ENCODE data around the gene MAP7D1.
"Not testable (repeated sequence)": the region's sequence is repeated elsewhere in the genome, so short reads cannot be mapped to it uniquely, and the experiment has no call there.

Gene MAP7D1

GRCh38 chr1:36150296-36151133, 5.4 kb upstream of the MAP7D1 start:
- in situ Hi-C loops (cut with HindIII; ENCODE audit: low sequenced_read_pairs) = no loop called here

GRCh38 chr1:36151134-36151844, 4.7 kb upstream of the MAP7D1 start:
- in situ Hi-C loops (cut with HindIII; ENCODE audit: low sequenced_read_pairs) = no loop called here

DNA sequence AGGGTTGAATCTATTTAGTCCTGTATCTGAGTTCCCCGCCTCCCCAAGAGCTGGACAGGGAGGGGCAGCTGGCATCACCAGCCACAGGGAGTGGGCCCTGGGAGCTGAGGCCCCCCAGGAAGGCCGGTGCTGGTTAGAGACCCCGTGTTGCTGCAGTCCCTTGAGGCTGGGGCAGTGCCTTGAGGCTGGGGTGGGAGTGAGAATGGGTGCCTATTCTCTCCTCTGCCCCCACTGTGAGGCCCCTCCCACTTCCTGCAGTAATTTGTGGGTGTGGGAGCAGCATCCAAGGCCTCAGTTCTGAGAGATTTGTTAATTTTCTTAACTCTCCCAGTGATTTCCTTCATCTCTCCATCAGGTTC, 4.1 kb upstream of the MAP7D1 start:
- in situ Hi-C loops (cut with HindIII; ENCODE audit: low sequenced_read_pairs) = no loop called here

DNA sequence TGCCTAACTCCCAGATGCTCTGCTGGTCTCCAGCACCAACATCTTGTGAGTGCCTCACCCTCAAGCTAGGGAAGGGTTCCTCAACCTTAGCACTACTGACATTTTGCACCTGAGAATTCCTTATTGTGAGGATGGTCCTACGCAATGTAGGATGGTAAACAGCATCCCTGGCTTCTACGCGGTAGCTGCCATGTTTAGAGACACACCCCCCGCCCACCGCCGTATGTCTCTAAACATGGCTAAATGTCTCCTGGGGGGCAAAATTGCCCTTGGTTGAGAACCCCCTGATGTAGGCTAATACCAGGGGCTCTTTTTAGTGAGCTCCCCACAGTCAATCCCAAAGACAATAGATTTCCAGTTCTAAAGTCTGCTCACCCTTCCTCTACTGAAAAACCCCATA, 2.5 kb upstream of the MAP7D1 start:
- in situ Hi-C loops (cut with HindIII; ENCODE audit: low sequenced_read_pairs) = no loop called here

GRCh38 chr1:36154335-36154734, 1.6 kb upstream of the MAP7D1 start:
- in situ Hi-C loops (cut with HindIII; ENCODE audit: low sequenced_read_pairs) = no loop called here

- in situ Hi-C loops (cut with HindIII; ENCODE audit: low sequenced_read_pairs) = no loop called here
Measured at GRCh38 chr1:36154765-36155407, 1.1 kb upstream of the MAP7D1 start.

GRCh38 chr1:36156329-36157114, 562 bp downstream of the MAP7D1 start:
- in situ Hi-C loops (cut with HindIII; ENCODE audit: low sequenced_read_pairs) = no loop called here

DNA sequence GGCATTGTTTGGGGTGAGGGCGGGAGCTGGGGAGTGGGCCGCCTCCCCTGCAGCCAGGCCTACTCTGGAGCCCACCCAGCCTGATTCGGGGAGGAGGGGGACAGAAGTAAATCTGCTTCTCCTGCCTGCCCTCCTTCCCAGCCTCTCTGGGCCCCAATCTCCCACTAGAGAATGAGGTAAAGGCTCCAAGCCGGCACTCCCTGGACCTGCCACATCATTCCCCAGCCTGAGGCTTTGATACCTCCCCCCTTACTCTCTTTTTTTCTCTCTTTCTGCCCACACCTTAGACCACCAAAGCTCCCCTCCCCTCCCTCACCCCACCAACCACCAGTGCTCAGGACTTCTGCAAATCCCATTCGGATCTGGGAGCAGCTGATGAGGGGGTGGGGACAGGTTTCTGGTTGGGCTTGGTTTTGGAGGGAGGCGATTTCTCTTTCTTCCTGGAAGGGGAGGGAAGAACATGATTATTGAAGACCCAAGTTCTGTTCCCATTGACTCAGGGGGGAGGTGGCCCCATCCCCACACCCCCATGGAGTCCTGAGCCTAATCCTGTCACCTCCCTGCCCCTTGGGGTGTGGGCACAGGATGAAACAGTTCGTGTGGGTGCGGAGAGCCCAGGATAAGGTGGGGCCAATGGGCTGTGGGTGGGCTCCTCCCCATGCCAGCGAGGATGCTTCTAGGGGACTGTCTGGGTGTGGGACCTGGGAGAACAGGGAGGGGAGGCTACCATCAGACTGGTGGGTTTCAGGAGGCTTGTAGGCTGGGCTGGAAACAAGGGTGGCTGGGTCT, 1.3 kb downstream of the MAP7D1 start:
- in situ Hi-C loops (cut with HindIII; ENCODE audit: low sequenced_read_pairs) = no loop called here

- in situ Hi-C loops (cut with HindIII; ENCODE audit: low sequenced_read_pairs) = no loop called here
Measured at GRCh38 chr1:36157973-36158826, 2.2 kb downstream of the MAP7D1 start.

GRCh38 chr1:36158827-36159252, 2.9 kb downstream of the MAP7D1 start:
- in situ Hi-C loops (cut with HindIII; ENCODE audit: low sequenced_read_pairs) = not testable (repeated sequence)

DNA sequence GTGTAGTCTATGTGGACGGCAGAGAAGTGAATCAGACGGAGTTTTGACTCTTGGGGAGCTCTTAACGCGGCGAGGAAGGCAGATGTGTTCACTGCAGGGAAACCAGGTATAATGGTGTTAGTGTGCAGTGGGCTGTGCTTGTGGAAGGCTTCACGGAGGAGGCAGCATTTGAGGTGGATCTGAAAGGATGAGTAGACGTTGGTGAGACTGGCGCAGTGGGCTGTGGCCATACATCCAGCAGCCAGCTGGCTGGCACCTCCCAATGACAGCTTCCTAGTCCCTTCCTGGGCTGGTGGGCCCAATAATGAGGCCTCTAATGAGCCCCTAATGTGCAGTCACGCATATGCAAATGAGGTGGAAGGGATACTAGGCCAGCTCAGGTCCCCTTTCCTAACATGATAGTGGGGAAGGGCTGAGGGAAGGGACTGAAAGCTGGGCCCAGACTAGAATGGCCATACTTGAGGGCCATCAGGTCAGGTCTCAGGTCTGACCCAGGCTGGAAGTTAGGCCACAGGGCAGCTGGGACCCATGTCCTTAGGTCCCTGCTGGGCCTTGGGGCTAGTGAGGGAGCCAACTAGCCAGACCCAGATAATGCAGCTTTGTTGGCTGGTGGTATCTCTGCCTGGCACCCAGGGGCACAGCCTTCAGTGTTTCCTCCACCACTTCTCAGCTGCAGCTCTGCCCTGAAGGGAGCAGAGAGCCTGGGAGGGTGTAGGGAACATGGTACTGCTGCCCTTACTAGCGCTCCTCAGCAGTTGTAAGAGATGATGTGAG, 3.8 kb downstream of the MAP7D1 start:
- in situ Hi-C loops (cut with HindIII; ENCODE audit: low sequenced_read_pairs) = no loop called here

DNA sequence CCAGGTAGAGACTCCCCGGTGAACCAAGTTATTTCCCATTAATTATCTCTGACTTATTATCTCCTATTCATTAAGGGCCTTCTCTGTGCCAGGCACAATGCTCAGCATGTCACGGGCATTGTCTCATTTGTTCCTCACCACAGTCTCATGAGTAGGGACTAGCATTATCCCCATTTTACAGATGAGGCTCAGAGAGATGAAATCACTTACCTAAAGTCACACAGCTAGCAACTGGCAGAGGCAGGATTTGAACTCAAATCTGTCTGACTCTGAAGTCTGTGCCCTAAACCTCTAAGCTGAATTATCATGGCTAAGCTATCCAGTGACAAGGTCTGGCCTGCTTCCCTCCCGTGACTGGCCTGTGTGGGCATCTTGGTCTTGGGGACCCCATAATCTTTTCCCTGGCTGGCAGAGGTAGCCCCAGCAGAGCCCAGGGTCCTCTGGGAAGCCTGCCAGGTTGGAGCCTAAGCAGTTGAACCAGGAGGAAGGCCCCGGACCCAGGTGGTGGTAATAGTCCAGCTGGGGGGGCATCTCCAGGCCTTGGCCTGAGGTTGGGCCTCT, 4.5 kb downstream of the MAP7D1 start:
- in situ Hi-C loops (cut with HindIII; ENCODE audit: low sequenced_read_pairs) = no loop called here

DNA sequence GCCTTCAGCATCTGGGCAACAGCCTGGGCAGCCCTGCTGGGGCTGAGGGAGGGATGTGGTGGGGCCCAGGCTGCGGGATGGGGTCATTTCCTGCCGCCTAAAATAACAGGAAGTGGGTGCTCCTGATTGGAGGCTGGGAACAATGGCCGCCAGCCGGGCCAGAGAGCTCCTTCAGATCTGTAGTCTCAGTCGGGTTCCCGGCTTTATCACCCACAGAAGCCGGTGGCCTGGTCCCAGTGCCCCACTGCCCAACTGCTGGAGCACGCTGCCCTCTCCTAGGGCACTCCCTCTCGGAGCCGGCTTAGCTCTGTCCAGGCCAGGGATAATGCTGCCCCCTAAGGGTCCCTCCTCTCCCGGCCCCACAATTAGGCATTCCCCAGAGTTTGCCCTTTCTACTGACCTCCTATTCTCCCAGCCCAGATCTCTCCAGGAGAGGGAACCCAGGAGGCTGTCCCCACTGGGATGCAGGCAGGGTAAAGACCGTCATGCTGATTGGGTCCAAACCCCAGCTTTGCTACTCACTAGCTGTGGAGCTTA, 5.1 kb downstream of the MAP7D1 start:
- in situ Hi-C loops (cut with HindIII; ENCODE audit: low sequenced_read_pairs) = no loop called here

DNA sequence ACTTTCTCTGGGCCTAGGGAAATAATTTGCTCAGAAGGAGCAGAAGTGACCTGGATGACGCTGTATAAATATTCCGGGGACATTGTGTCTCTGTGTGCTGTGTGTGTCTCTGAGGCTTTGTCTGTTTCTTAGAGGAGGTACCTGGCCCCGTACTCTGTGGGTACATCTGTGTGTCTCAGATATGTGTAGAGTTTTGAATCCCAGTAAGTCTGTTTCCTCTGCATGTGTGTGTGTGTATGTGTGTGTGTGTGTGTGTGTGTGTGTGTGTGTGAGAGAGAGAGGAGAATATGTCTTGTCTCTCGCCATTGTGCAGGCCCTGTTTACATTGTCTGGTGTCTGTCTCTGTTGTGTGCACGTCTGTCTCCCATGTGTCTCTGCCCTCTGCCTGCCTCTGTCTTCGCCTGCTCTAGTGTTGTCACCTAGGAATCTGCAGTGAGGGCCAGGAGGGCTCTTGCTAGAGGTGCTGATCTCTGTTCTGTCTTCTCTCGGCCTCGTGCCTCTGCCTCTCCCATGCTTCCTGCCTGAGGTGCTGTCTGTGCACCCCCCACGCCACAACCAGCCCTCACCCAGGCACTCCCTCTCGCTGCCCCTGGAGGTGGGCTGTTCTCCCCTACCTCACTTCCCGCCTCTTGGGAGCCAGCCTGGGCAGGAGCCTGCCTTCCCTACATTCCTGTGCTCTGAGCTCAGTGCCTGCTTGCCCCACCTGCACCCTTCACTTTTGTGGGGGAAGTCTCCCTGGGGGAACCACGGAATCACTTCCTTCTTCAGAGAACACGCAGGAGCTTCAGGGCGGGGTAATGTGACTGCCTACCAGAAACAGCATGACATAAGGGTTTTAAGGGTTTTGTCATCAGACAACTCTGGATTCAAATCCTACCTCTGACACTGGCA, 5.9 kb downstream of the MAP7D1 start:
- in situ Hi-C loops (cut with HindIII; ENCODE audit: low sequenced_read_pairs) = no loop called here

- in situ Hi-C loops (cut with HindIII; ENCODE audit: low sequenced_read_pairs) = no loop called here
Measured at GRCh38 chr1:36162680-36163239, 6.8 kb downstream of the MAP7D1 start.

DNA sequence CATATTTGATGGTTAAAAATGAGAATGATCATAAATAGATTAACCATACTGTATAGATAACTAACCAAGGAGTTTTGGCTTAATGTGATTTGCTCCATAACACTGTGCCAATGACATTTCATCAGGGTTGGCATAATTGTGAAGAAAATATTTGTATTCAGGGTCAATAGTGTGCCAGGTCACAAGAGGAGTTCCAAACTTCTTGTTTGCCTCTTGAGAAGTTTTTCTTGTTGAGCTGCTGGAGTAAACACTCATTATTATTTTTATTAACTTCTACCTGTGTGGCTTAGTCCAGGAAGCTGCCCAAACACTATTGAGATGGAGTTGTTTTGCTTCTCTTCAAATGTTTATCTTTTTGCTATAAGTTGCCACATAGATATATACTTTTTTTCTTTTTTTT, 7.5 kb downstream of the MAP7D1 start:
- in situ Hi-C loops (cut with HindIII; ENCODE audit: low sequenced_read_pairs) = no loop called here

DNA sequence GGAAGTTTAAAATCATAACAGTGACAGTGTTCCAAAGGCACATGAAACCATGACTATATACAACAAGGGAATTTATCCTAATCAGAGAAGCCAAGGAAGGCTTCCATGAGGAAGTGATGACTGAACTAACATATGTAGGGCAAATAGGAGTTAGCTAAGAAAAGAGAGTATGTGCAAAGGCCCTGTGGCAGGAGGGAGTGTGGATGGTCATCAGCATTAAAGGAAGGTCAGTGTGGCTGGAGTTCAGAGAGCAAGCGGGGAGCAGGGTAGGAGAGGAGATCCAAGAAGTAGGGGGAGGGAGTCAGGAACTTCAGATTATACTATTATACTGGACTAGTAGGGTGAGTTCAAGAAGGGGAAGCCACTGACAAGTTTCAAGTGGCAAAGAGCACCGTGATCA, 8.4 kb downstream of the MAP7D1 start:
- in situ Hi-C loops (cut with HindIII; ENCODE audit: low sequenced_read_pairs) = no loop called here
